ENCODE results near the gene MPRIP.

DNA sequence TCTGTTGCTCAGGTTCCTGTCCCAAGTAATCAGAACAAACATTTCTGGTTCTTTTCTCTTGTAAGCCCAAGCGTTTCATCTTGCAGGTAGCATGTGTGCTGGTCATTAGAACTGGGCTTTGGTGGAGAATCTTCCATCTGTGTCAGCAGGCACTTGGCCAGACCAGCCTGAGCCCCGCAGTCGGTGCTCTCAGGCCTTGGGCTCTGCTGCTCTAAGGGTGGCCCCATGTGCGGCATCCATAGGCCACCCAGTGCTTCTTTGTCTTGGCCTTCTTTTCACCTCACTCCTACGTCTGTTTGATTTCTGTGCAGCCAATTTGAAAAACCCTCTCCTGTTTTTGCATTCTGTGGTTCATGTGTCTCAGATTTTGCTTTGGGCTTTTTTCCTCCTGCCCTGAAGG is 112.3 kb downstream of the MPRIP start:
- TF ChIP-seq EP300 (IDR thresholded peaks at IDR 0.05) = no peak
- TF ChIP-seq POLR2A (IDR thresholded peaks at IDR 0.05) = no peak
- no peak for TF ChIP-seq POLR2AphosphoS5 (IDR thresholded peaks at IDR 0.05)
- TF ChIP-seq, protein P1, sequence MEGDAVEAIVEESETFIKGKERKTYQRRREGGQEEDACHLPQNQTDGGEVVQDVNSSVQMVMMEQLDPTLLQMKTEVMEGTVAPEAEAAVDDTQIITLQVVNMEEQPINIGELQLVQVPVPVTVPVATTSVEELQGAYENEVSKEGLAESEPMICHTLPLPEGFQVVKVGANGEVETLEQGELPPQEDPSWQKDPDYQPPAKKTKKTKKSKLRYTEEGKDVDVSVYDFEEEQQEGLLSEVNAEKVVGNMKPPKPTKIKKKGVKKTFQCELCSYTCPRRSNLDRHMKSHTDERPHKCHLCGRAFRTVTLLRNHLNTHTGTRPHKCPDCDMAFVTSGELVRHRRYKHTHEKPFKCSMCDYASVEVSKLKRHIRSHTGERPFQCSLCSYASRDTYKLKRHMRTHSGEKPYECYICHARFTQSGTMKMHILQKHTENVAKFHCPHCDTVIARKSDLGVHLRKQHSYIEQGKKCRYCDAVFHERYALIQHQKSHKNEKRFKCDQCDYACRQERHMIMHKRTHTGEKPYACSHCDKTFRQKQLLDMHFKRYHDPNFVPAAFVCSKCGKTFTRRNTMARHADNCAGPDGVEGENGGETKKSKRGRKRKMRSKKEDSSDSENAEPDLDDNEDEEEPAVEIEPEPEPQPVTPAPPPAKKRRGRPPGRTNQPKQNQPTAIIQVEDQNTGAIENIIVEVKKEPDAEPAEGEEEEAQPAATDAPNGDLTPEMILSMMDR (IDR thresholded peaks at IDR 0.05) = no peak

All from sigmoid colon (tissue), 4 donors.